ENCODE results near the gene AGPAT2. TPM values are rescaled to one million over a fixed set of nuclear protein-coding genes. Genes with fewer than 3 reads are reported as not detected.
"Not testable (repeated sequence)": the region's sequence is repeated elsewhere in the genome, so short reads cannot be mapped to it uniquely, and the experiment has no call there.

AGPAT2 gene
- total RNA-seq, 1 donor from 2014 or later = 32.8 TPM

DNA sequence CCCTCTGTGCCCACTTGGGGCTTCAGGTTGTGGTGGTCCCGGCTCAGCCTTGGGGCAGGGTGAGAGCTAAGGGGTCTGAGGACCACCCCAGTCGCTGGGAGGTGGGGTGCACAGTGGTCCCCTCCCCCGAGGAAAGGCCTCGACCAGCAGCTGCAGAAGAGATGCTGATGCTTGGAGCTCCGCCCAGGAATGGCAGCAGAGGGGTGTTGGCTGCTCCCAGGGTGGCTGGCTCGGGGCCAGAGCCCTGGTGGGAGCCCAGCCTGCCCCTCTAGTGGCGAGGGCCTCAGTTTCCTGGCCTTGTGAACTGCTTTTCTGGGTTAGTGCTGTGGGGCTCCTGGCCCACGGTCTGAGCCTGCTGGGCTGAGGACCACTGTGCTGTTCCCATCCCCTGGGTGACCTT is 26.3 kb upstream of the AGPAT2 start:
- TF ChIP-seq, protein P1, sequence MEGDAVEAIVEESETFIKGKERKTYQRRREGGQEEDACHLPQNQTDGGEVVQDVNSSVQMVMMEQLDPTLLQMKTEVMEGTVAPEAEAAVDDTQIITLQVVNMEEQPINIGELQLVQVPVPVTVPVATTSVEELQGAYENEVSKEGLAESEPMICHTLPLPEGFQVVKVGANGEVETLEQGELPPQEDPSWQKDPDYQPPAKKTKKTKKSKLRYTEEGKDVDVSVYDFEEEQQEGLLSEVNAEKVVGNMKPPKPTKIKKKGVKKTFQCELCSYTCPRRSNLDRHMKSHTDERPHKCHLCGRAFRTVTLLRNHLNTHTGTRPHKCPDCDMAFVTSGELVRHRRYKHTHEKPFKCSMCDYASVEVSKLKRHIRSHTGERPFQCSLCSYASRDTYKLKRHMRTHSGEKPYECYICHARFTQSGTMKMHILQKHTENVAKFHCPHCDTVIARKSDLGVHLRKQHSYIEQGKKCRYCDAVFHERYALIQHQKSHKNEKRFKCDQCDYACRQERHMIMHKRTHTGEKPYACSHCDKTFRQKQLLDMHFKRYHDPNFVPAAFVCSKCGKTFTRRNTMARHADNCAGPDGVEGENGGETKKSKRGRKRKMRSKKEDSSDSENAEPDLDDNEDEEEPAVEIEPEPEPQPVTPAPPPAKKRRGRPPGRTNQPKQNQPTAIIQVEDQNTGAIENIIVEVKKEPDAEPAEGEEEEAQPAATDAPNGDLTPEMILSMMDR (IDR thresholded peaks at IDR 0.05; ENCODE audit: unreplicated experiment) = no peak
- H3K36me3 Mint-ChIP-seq = peaks cover 4% of the 10 kb centered on the region
- H3K4me3 Mint-ChIP-seq = peak overlapping the region; percentile 70
- H3K4me1 Mint-ChIP-seq = peaks cover 10% of the 10 kb centered on the region
- no peak for DNase-seq (ENCODE audit: low spot score in 2 of 2, unreplicated experiment in 2 of 2)
- H3K27ac Mint-ChIP-seq = no peak overlapping the region
- H3K9me3 Mint-ChIP-seq = no peaks in the 10 kb centered on the region
- H3K27me3 Mint-ChIP-seq (ENCODE audit: low read depth) = no peaks in the 10 kb centered on the region

DNA sequence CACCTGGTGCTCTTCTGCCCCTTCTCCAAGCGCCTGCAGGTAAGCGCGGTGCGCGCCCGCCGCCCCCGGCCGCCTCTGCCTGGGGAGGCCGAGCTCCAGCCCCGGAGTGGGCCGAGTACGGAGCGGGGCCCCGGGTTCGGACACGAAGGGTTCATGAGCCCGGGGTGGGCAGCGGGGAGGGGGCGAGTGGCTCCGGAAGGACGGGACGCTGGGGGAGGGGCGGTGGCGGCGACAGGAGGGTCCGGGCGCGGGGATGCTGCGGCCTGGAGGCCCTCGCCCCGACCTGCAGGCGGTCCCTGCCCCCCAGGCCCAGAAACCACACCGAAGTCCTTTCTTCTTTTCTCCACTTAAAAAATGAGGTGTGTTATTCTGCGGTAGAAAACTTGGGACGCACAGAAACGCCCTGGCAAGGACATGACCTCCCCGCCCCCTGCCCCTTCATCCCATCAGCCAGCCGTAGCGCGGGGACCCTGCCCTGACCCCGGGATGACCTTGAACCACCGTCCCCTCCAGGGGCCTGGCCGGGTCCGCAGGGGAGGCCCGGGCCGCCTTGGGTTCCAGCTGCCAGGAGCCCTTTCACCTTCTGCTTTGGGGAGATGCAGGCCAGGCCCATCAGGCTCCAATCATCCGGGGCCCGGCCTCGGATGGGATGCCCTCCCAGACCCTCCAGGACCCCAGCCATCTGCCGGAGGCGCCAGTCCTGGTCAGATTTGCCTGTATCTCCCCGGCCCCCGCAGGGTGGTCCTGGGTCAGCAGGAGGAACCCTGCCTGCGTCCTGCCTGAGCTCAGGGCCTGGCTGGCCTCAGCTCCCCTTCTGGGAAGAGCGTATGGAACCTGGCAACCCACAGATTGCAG is 25.7 kb upstream of the AGPAT2 start:
- H3K4me1 Mint-ChIP-seq = peaks cover 10% of the 10 kb centered on the region
- H3K27me3 Mint-ChIP-seq (ENCODE audit: low read depth) = no peaks in the 10 kb centered on the region
- no peak overlapping the region for H3K27ac Mint-ChIP-seq
- TF ChIP-seq, protein P1 (IDR thresholded peaks at IDR 0.05; ENCODE audit: unreplicated experiment) = no peak
- H3K36me3 Mint-ChIP-seq = peaks cover 4% of the 10 kb centered on the region
- peak in 1 of 2 experiments; percentile 54 for DNase-seq (ENCODE audit: low spot score in 2 of 2, unreplicated experiment in 2 of 2)
- no peaks in the 10 kb centered on the region for H3K9me3 Mint-ChIP-seq
- peak overlapping the region; percentile 70 for H3K4me3 Mint-ChIP-seq

DNA sequence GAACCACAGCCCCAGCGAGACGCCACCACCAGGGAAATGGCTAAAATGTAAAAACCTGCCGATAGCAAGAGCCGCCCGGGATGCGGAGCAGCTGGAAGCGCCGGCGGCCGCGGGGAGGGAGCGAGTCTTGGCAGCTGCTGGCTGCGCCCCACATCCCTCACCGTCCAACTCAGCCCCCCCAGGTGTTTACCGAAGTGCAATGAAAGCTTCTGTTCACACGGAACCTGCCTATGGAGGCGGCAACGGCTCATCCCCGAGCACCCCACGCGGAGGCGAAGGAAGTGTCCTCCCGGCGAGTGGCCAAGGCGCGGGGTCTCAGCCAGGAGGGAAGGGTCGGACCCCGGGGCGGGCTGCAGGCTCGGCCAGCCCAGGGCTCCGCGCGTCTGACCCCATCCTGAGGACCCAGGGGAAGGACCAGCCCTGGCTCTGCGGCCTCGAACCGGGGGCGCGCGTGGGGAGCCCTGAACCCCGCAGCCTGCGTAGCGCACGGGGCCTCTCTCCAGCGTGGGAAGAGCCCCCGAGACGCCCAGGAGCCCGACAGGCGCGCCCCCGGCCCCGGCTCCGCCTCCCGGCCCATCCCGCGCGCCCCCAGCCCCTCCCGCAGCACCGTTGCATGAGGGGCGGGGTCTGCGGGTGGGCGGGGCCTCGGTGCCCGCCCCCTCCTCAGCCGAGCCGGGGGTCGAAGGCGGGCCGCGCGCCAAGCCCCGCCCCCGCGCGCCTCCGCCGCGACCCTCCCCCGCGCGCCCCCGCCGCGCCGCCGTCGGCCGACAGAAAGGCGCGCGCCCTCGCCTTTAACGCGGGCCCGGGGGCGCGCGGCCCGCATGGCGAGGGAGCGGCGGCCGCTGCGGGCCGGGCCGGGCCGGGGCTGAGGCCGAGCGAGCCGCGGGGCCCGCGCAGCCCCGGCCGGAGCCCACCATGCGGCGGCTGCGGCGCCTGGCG is 24.8 kb upstream of the AGPAT2 start, which contains the start of gene DIPK1B:
DIPK1B (plus strand) TSS at position 822 of the 939 bp plus-strand sequence; CDS start at position 916, 94 bp downstream.
- peaks cover 4% of the 10 kb centered on the region for H3K36me3 Mint-ChIP-seq
- no peak within 1 kb of the TSS for H3K27ac Mint-ChIP-seq
- peak in 1 of 2 experiments; percentile 69 for DNase-seq (ENCODE audit: low spot score in 2 of 2, unreplicated experiment in 2 of 2)
- H3K4me1 Mint-ChIP-seq = peaks cover 10% of the 10 kb centered on the region
- H3K9me3 Mint-ChIP-seq = no peaks in the 10 kb centered on the region
- TF ChIP-seq, protein P1 (IDR thresholded peaks at IDR 0.05; ENCODE audit: unreplicated experiment) = no peak
- H3K27me3 Mint-ChIP-seq (ENCODE audit: low read depth) = no peaks in the 10 kb centered on the region
- peak within 1 kb of the TSS; percentile 70 for H3K4me3 Mint-ChIP-seq

DNA sequence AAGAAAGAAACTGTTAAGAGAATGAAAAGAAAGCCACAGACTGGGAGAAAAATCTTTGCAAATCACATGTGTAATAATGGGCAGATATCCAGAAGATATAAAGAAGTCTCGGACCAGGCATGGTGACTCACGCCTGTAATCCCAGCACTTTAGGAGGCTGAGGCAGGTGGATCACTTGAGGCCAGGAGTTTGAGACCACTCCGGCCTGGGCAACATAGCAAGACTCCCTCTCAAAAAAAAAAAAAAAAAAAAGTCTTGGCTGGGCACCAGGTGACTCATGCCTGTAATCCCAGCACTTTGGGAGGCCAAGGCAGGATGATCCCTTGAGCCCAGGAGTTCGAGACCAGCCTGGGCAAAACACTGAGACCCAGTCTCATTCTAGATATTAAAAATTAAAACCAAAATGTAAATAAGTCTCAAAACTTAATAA is 24.0 kb upstream of the AGPAT2 start:
- H3K36me3 Mint-ChIP-seq; DNase-seq (ENCODE audit: low spot score in 2 of 2, unreplicated experiment in 2 of 2); H3K27me3 Mint-ChIP-seq (ENCODE audit: low read depth); H3K9me3 Mint-ChIP-seq; H3K27ac Mint-ChIP-seq: not testable (repeated sequence)
- H3K4me1 Mint-ChIP-seq = peaks cover 10% of the 10 kb centered on the region
- H3K4me3 Mint-ChIP-seq = peak overlapping the region; percentile 66

DNA sequence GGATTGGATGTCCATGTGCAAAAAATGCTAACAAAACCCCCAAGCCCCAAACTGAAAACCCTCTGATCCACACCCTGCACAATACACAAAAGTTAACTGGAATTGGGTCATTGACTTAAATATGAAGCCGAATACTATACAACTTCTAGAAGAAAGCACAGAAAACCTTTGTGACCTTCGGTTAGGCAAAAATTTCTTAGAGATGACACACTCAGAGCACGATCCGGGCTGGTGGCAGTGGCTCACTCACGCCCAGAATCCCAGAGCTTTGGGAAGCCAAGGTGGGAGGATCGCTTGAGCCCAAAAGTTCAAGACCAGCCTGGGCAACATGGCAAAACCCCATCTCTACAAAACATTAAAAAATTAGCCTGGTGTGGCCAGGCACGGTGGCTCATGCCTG is 23.3 kb upstream of the AGPAT2 start:
- H3K4me1 Mint-ChIP-seq = peaks cover 10% of the 10 kb centered on the region
- no peak overlapping the region for H3K27ac Mint-ChIP-seq
- H3K4me3 Mint-ChIP-seq = peak overlapping the region; percentile 66
- DNase-seq (ENCODE audit: low spot score in 2 of 2, unreplicated experiment in 2 of 2) = no peak
- no peaks in the 10 kb centered on the region for H3K9me3 Mint-ChIP-seq
- H3K36me3 Mint-ChIP-seq = no peaks in the 10 kb centered on the region
- H3K27me3 Mint-ChIP-seq (ENCODE audit: low read depth) = peaks cover 4% of the 10 kb centered on the region
- TF ChIP-seq, protein P1 (IDR thresholded peaks at IDR 0.05; ENCODE audit: unreplicated experiment) = no peak
